GM21576 (cell line): ENCODE data around the gene ZNF217.
A peak's percentile ranks its signal among the peaks of the same experiment; 100 is the strongest.
"Not testable (repeated sequence)": the region's sequence is repeated elsewhere in the genome, so short reads cannot be mapped to it uniquely, and the experiment has no call there.

Experiments
- ATAC-seq: cut with Tn5 transposase; IDR thresholded peaks from one replicate; pipeline ENCODE4 v1.9.1; 2021; ENCODE audit warnings: mild to moderate bottlenecking, moderate library complexity; ENCODE audit not compliant: unreplicated experiment

ZNF217 gene

DNA sequence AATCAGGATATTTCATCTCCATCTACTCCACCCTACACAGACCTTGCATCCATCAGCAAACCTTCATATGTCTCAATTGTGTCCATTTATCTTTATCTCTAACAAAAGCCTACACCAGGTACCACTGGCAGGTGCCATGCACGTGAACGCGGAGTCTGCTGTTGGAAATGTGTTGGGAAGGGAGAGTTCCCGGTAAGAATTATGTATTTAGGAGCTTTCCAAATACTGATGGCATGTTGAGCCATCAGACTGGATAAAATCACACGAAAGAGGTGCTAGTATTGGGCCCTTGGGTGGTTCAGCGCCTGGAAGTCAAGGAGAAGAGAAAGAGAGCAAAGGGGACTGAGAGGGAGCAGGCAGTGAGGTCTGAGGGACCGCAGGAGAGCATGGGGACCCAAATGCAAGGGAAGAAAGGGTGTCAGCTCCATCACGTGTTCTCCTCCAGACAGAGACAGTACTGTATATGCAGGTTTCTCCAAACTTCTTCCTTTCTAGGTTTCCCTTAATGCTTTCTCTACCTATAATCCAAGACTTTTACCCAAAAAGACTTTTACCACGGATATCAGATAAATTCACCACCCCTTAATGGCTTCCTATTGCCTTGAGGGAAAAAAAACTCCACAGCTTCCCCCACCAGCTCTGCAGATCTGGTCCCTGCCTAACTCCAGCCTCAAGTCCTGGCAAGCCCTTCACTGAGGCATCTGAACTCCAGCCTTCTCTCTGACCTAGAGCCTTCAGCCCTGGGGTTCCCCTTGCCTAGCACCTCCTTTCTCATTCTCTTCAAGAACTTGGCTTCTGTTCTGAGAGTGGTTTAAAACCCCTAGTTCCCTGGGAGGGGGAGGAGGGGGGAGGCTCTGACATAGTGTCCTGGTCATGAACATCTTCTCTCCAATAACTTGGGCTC lies 4.8 kb upstream of the ZNF217 start:
- ATAC-seq = no peak

DNA sequence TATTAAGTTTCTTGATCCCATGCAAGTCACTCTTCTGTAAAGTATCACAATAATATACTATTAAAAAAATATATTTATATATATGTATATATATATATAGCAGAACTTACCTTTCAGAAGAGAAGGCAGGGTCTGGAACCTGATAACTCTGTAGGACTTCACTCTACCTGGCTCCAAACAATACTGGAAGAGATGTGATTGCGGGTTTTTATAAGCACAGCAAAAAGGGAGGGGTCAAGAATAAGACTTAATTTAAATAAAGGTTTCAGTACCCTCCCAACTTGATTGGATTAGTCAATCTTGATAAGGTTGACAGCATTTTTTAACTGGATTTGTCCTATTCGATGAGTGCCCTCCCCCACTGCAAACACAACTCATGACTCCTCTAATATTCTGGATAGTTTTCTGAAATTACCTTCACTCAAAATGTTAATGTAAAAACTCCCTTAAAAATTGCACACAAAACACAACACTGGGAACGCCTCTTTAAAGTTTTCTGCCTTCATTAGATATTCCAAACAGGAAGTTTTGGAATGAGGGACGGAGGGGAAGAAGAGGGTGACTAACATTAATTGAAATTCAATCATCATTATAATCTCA lies 4.0 kb upstream of the ZNF217 start:
- ATAC-seq = no peak

DNA sequence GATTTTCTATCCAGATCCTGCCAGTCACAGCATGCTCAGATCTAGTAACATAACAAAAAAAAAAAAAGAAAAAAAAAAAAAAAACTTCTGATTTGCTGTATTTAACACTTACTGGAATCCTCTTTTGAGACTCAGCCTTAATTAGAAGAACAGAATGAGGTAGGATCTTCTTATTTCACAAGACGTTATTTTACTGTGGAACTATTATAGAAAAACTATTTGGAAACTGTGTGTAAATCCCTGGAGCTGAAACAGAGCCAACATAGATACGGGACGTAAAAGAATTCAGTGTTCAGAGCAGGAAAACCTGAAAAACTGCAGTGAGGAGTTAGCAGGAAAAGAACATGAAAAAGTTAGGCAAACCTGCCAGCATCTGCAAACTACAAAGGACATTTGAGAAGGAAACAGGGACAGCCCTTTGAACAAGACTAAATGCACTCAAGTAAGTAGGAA lies 3.4 kb upstream of the ZNF217 start:
- ATAC-seq = no peak

DNA sequence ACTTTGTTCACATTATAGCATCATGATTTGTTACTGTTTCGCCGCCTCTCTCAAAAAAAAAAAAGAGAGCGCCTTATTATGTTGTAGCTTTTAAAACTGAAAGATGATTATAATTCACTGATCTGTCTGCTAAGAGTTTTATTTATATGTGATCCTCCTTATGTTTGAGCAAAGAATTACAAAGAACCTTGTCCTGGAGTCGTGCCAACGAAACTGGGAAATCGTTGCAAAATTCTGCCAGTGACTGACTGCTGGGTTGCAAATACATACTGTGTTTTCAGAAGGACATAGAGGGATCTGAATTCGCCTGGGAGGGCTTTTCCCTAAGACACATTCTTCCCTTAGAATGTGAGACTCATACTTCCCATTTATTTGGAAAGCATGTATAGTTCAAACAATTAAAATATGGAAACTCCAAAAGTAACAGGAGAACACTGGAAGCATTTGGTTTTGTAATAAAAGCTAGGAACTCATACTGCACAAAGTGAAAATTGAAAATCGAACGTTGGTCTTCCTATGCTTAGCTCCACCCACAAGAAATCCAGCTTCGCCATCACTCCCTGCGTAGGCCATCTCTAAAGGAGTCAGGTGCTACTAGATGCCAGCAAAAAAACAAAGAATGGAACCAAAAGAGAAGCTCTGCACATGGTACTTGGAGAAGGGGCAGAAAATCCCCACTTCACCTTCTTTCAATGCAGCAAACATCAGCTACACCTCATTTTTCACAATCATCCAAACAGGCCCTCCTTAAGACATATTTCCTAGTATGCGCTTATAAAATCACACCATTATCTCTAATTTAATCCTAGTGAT lies 2.8 kb upstream of the ZNF217 start:
- not testable (repeated sequence) for ATAC-seq

DNA sequence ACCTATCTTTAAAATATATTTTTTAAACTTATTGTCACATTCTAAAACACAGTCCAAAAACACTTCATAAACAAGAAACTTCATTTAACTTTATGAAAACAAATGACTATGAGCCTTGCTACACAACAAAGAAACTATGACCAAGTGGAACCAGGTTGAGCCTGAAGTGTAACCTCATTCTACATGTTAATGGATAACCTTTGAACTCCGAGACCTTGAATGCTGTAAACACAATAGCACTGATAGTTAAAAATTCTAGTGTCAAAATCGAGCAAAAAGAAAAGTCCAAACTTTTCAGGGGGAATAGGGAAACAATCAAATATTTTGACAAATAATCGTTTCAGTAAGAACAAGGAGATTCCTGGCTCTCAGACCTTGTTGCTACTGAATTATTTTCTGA lies 2.1 kb upstream of the ZNF217 start:
- ATAC-seq = not testable (repeated sequence)

DNA sequence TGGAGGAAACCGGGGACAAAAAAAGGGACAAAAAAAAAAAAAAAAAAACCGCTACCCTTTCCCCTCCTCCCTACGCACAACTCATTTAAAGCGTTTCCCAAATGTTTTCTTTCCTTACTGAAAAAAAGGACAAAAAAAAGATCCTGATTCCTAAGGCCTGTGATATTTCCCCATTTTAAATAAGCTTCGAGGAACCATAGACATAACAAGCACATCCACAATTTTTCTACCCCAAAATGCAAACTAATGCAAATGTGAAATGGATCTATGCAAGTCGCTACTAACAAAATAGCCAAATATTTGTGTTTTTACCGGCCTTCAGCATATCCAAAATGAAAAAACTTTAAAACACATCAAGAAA lies 1.4 kb upstream of the ZNF217 start:
- no peak for ATAC-seq

DNA sequence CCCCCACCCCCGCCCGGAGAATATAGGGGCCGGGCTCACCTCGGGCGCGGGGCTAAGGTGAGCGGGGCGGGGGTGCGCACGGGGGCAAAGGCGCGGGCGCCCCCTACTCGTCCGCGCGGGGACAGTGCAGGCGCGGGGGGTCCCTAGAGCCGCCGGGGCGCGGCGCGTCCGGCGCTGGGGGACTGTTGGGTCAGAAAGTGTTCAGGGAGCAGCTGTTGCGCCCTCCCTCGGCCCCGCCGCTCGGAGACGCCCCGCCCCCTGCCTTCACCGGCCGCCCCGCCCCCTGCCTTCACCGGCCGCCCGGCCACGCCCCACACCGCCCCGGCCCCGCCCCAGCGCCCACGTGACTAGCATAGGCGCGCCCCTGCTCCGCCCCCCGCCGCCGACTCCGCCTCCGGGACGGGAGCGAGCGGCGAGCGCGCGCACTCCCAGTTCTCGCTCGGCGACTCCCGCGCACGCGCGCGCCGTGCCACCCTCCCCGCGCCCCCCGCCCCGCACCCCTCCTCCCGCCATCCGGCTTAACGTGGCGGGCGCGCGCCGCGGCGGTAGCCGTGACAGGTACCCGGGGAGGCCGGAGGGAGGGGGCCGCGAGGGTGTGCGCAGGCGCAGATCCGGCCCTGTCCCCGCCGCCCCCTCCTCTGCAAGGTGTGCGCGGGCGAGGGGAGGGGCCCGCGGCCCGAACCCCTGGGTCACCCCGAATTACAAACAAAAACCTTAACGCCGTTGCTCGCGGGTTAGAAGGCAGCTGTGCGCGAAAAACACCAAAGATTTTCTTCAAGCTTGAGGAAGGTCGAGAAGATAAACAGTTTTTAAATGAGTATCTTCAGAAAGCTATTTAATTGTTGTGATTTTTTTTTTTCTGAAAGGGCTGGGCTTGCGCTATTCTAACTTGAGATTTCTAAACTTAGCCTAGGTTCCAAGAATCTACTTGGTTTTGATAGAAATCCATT lies 704 bp upstream of the ZNF217 start:
- ATAC-seq = peak; percentile 63

DNA sequence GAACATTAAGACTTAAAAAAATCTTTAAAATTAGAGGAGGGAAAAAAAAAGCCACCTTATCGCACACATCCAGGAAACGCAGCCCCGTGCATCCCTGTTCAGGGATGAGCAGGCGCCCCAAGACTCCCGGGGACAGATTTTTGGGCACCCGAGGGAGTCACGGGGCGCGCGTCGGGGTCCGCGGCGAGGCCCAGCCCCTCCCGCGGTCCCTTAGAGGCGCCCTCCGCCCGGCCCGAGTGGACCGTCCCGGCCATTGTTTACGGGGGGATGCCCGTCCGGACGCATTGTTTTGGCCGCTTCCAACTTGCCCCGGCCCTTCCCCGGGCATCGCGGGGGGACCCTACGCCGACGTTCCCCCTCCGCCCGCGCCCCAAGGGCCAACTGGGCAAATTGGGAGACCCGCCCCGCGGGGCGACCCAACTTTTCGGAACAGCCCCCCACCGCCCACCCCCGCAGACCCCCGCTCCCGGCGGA lies 610 bp downstream of the ZNF217 start:
- ATAC-seq = no peak

DNA sequence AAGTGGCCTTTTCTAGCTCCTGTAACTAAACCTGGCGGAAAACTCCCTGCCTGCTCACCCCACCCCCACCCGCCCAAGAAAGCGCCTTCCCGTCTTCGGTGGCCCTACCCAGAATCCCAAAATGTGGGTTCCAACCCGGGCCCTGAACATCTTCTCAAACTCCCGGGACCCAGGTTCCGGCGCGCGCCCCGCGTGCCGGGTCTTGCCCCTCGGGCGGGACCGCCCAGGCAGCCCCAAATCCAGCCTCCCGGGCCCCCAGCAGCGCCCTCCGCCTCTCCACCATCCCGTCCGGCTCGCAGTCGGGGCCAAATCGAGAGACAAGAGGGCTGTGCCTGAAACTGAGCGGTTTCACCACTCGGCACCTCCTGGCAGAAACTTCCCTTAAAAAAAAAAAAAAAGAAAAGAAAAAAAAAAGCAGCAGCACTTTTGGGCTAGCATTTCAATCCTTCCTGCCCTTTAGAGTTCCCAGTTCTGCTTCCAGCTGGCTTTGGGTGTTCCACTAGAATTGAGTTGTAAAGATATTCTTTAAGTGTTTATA lies 1.1 kb downstream of the ZNF217 start:
- peak; percentile 25 for ATAC-seq

DNA sequence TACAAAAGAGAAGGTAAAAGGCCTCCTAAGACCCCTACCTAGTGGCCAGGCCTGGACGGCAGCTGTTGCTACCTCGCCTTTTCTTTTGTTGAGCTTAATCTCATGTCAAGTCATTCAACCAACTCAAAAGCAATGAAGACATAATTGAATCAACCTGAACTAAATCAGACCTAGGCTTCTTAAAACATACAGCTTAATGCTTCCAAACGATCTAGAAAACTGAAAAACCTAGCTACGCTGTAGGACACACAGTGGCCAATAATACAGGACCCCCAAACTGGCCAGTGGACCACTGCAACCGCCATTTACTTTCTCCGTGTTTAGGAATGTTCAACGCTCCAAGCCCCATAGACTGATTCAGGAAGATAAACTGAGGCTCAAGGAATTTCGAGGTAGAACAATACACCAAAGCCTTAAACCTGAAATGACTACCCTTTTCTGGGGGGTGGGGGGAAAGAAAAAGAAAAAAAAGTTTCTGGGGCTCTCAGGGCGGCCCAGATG lies 1.6 kb downstream of the ZNF217 start:
- not testable (repeated sequence) for ATAC-seq

DNA sequence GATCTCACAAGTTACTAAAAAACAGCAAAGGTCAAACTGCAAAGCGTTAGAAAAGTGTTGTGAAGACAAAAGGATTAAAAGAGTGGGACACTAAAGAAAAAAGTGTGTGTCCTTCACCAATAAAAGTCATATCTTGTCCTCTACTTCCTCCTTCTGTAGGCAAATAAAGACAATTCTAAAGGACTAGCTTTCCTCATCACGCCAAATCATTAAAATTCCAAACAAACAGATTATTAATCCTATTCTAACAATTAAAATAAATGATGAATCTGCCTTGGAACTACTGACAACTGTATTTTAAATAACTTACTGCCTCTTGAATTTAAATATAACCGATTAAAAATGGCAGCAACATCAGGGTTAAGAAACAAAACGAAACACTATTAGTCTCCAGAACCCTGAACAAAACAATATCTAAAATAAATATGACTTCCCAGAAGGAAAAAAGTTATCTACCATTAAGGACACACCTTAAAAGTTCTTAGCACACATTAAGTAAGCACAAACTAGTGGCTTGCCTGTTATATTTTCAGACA lies 2.4 kb downstream of the ZNF217 start:
- ATAC-seq = not testable (repeated sequence)

DNA sequence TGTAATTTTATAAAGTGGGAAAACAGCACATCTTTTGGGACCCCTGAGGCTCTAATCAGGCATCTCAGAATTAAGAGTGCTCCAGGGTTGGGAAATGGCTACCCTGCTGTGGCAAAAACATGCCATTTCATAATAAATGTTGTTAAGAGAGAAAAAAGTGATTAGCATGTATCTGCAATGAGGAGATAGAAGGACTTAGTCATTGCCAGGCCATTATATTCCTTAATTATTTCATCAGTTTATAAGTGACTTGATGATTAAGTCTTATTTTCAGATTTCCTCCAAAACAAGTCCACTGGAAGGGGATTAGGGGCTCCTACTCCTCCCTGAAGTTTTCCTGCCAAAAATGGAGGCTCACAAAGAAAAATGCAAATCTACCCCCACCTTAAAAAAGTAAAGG lies 3.0 kb downstream of the ZNF217 start:
- not testable (repeated sequence) for ATAC-seq

DNA sequence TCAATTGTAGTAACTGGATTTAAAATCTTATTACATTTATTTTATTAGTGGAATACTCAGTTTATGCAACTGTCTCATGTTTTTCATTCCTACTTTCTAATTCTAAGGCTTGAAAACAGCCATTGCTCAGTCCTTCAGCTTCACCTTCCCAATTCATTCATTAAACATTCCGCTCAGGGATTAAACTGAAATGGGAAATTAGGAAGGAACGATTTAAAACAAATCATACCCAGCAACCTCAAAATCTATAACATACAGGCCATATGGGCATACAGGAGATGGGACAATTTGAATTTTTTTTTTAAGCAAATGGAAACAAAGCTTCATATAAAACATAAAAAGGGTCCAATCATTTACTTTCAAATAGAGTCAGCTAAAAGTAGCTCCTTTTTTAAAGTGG lies 3.5 kb downstream of the ZNF217 start:
- not testable (repeated sequence) for ATAC-seq

DNA sequence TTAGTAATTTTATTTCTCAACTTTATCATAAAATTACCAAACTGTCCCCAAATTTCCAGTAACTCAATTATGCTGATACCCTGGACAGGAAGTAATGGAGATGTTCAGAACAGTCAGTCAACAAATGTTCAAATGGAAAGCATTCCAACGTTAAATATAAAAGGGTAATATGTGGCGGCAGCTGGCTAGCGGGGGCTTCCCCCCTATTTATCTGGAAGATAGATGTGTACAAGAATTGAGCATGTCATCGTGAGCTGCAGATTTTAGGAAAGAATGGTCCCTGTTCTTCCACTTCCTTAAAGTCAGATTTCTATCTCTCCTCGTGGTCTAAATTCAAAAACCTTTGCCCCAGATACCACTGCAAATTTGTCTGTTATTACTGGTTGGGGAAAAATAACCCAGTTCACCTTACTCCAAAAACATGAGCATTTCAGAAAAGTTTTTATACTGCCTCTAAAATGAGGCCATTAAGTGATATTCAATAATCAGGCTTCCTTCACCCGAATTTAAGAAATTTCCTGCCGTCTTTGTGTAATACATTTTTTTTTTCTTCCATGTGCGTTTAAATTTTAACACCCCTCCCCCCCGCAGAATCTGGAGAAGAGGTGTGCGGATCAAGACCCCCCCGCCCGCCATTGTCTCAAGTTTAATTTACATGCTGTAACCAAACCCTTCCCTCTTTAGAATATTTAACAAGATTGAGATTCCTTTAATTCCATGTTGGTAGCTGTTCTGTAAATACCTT lies 4.1 kb downstream of the ZNF217 start:
- not testable (repeated sequence) for ATAC-seq

DNA sequence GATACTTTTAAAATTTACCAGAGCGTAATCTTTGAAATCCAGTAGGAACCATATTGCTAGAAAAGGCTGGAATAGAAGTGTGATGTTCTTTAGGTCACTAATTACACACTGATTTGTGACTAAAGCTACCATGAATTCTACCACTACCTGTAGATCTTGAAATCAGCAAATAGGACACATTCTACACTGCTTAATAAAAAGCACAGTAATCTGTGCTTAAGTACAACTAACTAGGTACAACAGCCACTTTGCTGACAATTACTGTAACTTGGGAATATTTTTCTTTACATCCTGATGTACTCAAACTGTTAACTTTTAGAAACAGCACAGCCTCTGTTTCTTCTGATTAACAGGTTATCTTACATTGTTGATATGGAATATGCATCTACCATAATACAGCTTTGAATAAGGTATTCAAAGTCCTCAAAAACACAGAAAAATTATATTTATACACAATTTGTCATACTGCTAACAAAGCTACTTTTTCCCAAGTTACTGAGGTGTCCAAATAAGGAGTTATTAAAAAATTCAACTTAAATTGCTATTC lies 6.4 kb downstream of the ZNF217 start:
- not testable (repeated sequence) for ATAC-seq

DNA sequence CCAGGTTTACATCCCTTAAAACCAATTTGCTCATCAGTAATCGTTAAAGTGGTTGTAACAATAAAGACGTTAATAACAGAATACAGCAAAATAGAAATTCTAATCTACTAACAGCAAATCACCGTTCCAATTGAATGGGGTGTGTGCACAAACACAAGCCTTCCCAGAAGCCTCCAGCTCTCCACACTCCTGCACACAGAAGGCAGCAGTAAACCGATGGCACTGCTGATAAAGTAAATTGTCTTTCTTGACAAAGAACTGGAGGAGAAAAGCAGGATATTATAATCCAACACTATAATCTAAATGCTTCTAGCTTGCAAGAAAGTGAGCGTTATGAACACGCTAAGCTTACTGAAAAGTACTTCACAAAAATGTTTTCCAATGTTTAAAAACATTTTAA lies 7.0 kb downstream of the ZNF217 start:
- ATAC-seq = no peak

DNA sequence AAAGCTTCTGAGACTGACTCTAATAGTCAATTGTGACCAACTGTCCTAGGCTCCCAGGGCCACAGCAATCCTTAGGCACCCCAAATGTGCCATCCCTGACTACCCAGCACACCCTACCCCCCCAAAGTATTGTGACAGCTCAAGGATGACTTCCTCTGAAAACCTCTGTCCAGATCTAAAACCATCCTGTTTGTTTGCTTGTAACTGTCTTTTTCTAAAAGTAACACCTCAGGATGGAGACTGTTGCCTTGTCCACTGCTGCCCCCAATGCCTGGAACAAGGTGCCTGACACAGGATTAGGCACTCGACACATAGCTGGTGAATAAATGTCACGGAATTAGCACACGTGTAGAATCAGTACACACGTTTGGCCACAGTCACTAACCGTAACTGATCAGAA lies 7.7 kb downstream of the ZNF217 start:
- ATAC-seq = not testable (repeated sequence)

DNA sequence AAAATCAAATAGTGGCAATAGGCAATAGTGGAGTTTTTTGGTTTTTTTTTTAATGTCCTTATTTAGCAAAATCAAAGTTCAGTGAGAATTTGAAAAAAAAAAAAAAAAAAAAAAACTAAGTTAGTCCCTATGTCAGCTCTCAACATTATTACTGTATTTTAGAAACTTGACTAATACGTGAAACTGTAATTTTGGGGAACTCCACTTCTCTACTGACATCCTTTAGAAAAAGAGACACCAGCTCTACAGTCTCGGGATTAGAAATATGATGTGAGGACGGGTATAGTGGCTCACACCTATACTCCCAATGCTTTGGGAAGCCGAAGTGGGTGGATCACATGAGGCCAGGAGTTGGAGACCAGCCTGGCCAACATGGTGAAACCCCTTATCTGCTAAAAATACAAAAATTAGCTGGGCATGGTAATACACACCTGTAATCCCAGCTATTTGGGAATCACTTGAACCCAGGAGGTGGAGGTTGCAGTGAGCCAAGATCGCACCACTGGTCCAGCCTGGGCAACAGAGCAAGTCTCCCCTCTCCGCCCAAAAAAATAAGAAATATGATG lies 8.6 kb downstream of the ZNF217 start:
- not testable (repeated sequence) for ATAC-seq
